IMR-90 (cell line): ENCODE results near the gene FCRL2.

Source experiments
- FOS ChIP-seq: fragments of 150-350 bp; IDR thresholded peaks from 2 replicates; pipeline ENCODE4 v1.6.1; 2016; ENCODE audit warnings: low read depth, low read length
- MXI1 ChIP-seq: IDR thresholded peaks from 2 replicates; pipeline ENCODE4 v1.6.1; 2012; ENCODE audit warnings: low read depth, mild to moderate bottlenecking, low read length, moderate library complexity, borderline replicate concordance
- POLR2A ChIP-seq: IDR thresholded peaks from 2 replicates; pipeline ENCODE4 v1.6.1; 2012; ENCODE audit warnings: mild to moderate bottlenecking, low read depth, low read length
- RFX5 ChIP-seq: IDR thresholded peaks from 2 replicates; pipeline ENCODE4 v1.8.0; 2012; ENCODE audit warnings: low read depth, mild to moderate bottlenecking, low read length, moderate library complexity
- TF ChIP-seq, protein P1 (sequence below): conservative IDR thresholded peaks from 2 replicates; pipeline ENCODE4 v1.5.1; 2012; ENCODE audit warnings: mild to moderate bottlenecking, low read depth, low read length, improper control_type of control experiment
- TF ChIP-seq, protein P2 (sequence below): fragments of 150-350 bp; IDR thresholded peaks from 2 replicates; pipeline ENCODE4 v1.6.1; 2017; ENCODE audit warnings: mild to moderate bottlenecking, antibody characterized with exemption, low read length, low read depth
- TF ChIP-seq, protein P3 (sequence below): fragments of 150-350 bp; IDR thresholded peaks from 2 replicates; pipeline ENCODE4 v1.6.1; 2016; ENCODE audit warnings: low read depth, mild to moderate bottlenecking, low read length, moderate library complexity, borderline replicate concordance

DNA sequence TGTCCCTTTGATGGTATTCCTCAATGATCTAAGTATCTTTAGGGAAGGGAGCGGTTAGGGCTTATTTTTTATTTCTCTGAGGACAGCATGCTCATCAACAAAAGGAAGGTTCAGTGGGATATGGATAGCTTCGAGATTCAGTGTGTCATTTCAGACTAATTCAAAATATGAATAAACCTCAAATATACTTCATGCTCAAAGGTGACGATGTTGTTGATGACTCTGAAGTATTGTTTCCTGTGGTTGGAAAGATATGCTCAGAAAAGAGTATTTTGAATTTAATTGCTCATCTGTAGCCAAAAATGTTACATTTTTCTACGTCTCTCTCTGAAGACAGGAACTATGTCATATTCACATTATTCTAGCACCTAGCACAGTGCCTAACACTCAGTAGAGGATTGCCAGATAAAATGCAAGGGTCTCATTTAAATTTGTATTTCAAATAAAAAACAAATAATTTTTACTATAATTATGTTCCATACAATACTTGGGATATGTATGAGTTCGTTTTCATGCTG lies 74.6 kb downstream of the FCRL2 start:
- TF ChIP-seq, protein P1, sequence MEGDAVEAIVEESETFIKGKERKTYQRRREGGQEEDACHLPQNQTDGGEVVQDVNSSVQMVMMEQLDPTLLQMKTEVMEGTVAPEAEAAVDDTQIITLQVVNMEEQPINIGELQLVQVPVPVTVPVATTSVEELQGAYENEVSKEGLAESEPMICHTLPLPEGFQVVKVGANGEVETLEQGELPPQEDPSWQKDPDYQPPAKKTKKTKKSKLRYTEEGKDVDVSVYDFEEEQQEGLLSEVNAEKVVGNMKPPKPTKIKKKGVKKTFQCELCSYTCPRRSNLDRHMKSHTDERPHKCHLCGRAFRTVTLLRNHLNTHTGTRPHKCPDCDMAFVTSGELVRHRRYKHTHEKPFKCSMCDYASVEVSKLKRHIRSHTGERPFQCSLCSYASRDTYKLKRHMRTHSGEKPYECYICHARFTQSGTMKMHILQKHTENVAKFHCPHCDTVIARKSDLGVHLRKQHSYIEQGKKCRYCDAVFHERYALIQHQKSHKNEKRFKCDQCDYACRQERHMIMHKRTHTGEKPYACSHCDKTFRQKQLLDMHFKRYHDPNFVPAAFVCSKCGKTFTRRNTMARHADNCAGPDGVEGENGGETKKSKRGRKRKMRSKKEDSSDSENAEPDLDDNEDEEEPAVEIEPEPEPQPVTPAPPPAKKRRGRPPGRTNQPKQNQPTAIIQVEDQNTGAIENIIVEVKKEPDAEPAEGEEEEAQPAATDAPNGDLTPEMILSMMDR: no peak
- TF ChIP-seq POLR2A: no peak
- no peak for TF ChIP-seq MXI1
- no peak for TF ChIP-seq FOS
- TF ChIP-seq, protein P2, sequence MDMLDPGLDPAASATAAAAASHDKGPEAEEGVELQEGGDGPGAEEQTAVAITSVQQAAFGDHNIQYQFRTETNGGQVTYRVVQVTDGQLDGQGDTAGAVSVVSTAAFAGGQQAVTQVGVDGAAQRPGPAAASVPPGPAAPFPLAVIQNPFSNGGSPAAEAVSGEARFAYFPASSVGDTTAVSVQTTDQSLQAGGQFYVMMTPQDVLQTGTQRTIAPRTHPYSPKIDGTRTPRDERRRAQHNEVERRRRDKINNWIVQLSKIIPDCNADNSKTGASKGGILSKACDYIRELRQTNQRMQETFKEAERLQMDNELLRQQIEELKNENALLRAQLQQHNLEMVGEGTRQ: no peak
- TF ChIP-seq, protein P3, sequence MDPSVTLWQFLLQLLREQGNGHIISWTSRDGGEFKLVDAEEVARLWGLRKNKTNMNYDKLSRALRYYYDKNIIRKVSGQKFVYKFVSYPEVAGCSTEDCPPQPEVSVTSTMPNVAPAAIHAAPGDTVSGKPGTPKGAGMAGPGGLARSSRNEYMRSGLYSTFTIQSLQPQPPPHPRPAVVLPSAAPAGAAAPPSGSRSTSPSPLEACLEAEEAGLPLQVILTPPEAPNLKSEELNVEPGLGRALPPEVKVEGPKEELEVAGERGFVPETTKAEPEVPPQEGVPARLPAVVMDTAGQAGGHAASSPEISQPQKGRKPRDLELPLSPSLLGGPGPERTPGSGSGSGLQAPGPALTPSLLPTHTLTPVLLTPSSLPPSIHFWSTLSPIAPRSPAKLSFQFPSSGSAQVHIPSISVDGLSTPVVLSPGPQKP: no peak
- TF ChIP-seq RFX5: no peak
